MM.1S (cell line): Measurements from ENCODE around the gene IPO11.

Source experiments
- EZH2 ChIP-seq: fragments of 300-600 bp; sonication (generic); optimal IDR thresholded peaks from 2 replicates; pipeline ENCODE3; 2017; ENCODE audit warnings: low read depth, mild to moderate bottlenecking, antibody characterized with exemption, low read length, mixed read lengths
- TF ChIP-seq, protein P1 (sequence below): fragments of 300-600 bp; sonication (generic); IDR thresholded peaks from 2 replicates; pipeline ENCODE4 v1.5.1; 2016; ENCODE audit warnings: antibody characterized with exemption, low read length, mixed read lengths

DNA sequence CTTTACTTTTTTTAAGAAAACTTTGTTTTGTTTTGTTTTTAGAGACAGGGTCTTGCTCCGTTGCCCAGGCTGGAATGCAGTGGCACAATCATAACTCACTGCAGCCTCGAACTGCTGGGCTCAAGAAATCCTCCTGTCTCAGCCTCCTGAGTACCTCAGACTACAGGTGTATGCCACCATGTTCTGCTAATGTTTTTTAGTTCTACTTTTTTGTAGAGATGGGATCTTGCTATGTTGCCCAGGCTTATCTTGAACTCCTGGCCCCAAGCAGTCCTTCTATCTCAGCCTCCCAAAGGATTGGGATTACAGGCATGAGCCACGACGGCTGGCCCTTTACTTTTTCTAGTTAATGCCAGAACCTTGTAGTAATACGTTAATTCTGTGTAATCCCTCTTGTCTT lies 36.0 kb downstream of the IPO11 start:
- TF ChIP-seq, protein P1, sequence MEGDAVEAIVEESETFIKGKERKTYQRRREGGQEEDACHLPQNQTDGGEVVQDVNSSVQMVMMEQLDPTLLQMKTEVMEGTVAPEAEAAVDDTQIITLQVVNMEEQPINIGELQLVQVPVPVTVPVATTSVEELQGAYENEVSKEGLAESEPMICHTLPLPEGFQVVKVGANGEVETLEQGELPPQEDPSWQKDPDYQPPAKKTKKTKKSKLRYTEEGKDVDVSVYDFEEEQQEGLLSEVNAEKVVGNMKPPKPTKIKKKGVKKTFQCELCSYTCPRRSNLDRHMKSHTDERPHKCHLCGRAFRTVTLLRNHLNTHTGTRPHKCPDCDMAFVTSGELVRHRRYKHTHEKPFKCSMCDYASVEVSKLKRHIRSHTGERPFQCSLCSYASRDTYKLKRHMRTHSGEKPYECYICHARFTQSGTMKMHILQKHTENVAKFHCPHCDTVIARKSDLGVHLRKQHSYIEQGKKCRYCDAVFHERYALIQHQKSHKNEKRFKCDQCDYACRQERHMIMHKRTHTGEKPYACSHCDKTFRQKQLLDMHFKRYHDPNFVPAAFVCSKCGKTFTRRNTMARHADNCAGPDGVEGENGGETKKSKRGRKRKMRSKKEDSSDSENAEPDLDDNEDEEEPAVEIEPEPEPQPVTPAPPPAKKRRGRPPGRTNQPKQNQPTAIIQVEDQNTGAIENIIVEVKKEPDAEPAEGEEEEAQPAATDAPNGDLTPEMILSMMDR = no peak
- no peak for TF ChIP-seq EZH2
